Germinal center (tissue), 1 donor: ENCODE data around the gene ADCY7.
A peak's percentile ranks its signal among the peaks of the same experiment; 100 is the strongest.
"Not testable (repeated sequence)": the region's sequence is repeated elsewhere in the genome, so short reads cannot be mapped to it uniquely, and the experiment has no call there.

ENCODE experiments used
- DNase-seq: peaks from one replicate; pipeline ENCODE4 v3.0.0; 2012; ENCODE audit warnings: mixed read lengths, low spot score

Gene ADCY7

GRCh38 chr16:50266337-50267091, at the start of gene ADCY7:
Gene ADCY7, plus strand, starts transcription at chr16:50266551. Its CDS starts 21,629 bp downstream, at chr16:50288180.
- peak; percentile 65 for DNase-seq

GRCh38 chr16:50219402-50219975, 46.9 kb upstream of the ADCY7 start:
- no peak for DNase-seq

GRCh38 chr16:50224286-50224685, 42.1 kb upstream of the ADCY7 start:
- DNase-seq: no peak

- no peak for DNase-seq
These were observed 39.2 kb upstream of the ADCY7 start for GRCh38 chr16:50227120-50227519.

- DNase-seq: no peak
These were observed 38.7 kb upstream of the ADCY7 start for GRCh38 chr16:50227665-50228064.

- no peak for DNase-seq
These were observed 37.9 kb upstream of the ADCY7 start for GRCh38 chr16:50228364-50228868.

- DNase-seq: no peak
These were observed 37.1 kb upstream of the ADCY7 start for GRCh38 chr16:50229149-50229726.

- DNase-seq: no peak
These were observed 31.4 kb upstream of the ADCY7 start for GRCh38 chr16:50234771-50235556.

- no peak for DNase-seq
These were observed 30.8 kb upstream of the ADCY7 start for GRCh38 chr16:50235581-50235980.

GRCh38 chr16:50238314-50238713, 28.0 kb upstream of the ADCY7 start:
- DNase-seq: no peak

- DNase-seq: no peak
These were observed 27.5 kb upstream of the ADCY7 start for GRCh38 chr16:50238868-50239301.

GRCh38 chr16:50243024-50243423, 23.3 kb upstream of the ADCY7 start:
- not testable (repeated sequence) for DNase-seq

GRCh38 chr16:50244140-50244503, 22.2 kb upstream of the ADCY7 start:
- no peak for DNase-seq

GRCh38 chr16:50244504-50245416, 21.6 kb upstream of the ADCY7 start:
- DNase-seq: no peak

- peak; percentile 75 for DNase-seq
These were observed 20.7 kb upstream of the ADCY7 start for GRCh38 chr16:50245417-50246298.

GRCh38 chr16:50246299-50247122, 19.8 kb upstream of the ADCY7 start:
- no peak for DNase-seq

- DNase-seq: no peak
These were observed 19.0 kb upstream of the ADCY7 start for GRCh38 chr16:50247123-50247905.

GRCh38 chr16:50247906-50248608, 18.3 kb upstream of the ADCY7 start:
- no peak for DNase-seq
